Astrocyte (in vitro differentiated cells and primary cell): Measurements from ENCODE around the gene KLHL11. TPM values are rescaled to one million over a fixed set of nuclear protein-coding genes. Genes with fewer than 3 reads are reported as not detected.

Experiments
- DNase-seq: peaks from one replicate; pipeline ENCODE4 v3.0.0-alpha.2; 2010; ENCODE audit warnings: low read depth
- FAIRE-seq: peaks from 2 replicates; lab custom pipeline; 2011; peaks lifted over from hg19 to GRCh38; lab: Jason Lieb, UNC
- H2AFZ ChIP-seq: 2 replicates; pipeline ENCODE4 v1.6.0; 2012; ENCODE audit warnings: low read depth, low read length, inconsistent platforms
- H3K27ac ChIP-seq: 2 replicates; pipeline ENCODE4 v1.5.1; 2011; ENCODE audit warnings: low read depth, low read length, inconsistent platforms
- H3K27me3 ChIP-seq: 2 replicates; pipeline ENCODE4 v1.6.0; 2011; ENCODE audit warnings: low read length, inconsistent platforms; ENCODE audit not compliant: insufficient read depth
- H3K36me3 ChIP-seq: 2 replicates; pipeline ENCODE4 v1.5.1; 2011; ENCODE audit warnings: low read length, inconsistent platforms; ENCODE audit not compliant: insufficient read depth
- H3K4me1 ChIP-seq: 2 replicates; pipeline ENCODE4 v1.5.1; 2011; ENCODE audit warnings: low read length, inconsistent platforms; ENCODE audit not compliant: insufficient read depth
- H3K4me2 ChIP-seq: 2 replicates; pipeline ENCODE4 v1.6.0; 2012; ENCODE audit warnings: low read length, inconsistent platforms
- H3K4me3 ChIP-seq: 2 replicates; pipeline ENCODE4 v1.5.1; 2011; ENCODE audit warnings: low read depth, mild to moderate bottlenecking, low read length, inconsistent platforms; ENCODE audit not compliant: insufficient read depth
- H3K79me2 ChIP-seq: 2 replicates; pipeline ENCODE4 v1.6.0; 2012; ENCODE audit warnings: mild to moderate bottlenecking, low read length, inconsistent platforms; ENCODE audit not compliant: insufficient read depth
- H3K9ac ChIP-seq: 2 replicates; pipeline ENCODE4 v1.6.0; 2012; ENCODE audit warnings: mild to moderate bottlenecking, low read length, inconsistent platforms
- H3K9me3 ChIP-seq: 2 replicates; pipeline ENCODE4 v1.5.1; 2012; ENCODE audit warnings: low read depth, mild to moderate bottlenecking, low read length, inconsistent platforms; ENCODE audit not compliant: insufficient read depth
- H4K20me1 ChIP-seq: 2 replicates; pipeline ENCODE4 v1.6.0; 2012; ENCODE audit warnings: low read length, inconsistent platforms; ENCODE audit not compliant: insufficient read depth
- H3K27ac Mint-ChIP-seq: one replicate; pipeline ENCODE4 v1.8.0; 2021; ENCODE audit warnings: mild to moderate bottlenecking, mixed read lengths; ENCODE audit not compliant: unreplicated experiment
- H3K27me3 Mint-ChIP-seq: one replicate; pipeline ENCODE4 v1.8.0; 2021; ENCODE audit warnings: low read depth, mixed read lengths; ENCODE audit not compliant: unreplicated experiment
- H3K36me3 Mint-ChIP-seq: one replicate; pipeline ENCODE4 v1.8.0; 2021; ENCODE audit warnings: low read depth, mixed read lengths; ENCODE audit not compliant: unreplicated experiment
- H3K4me1 Mint-ChIP-seq: one replicate; pipeline ENCODE4 v1.8.0; 2021; ENCODE audit warnings: low read depth, mixed read lengths; ENCODE audit not compliant: unreplicated experiment
- H3K4me3 Mint-ChIP-seq: one replicate; pipeline ENCODE4 v1.8.0; 2021; ENCODE audit warnings: mild to moderate bottlenecking, moderate library complexity, mixed read lengths; ENCODE audit not compliant: unreplicated experiment
- H3K9me3 Mint-ChIP-seq: one replicate; pipeline ENCODE4 v1.8.0; 2021; ENCODE audit warnings: mild to moderate bottlenecking, mixed read lengths; ENCODE audit not compliant: unreplicated experiment
- EZH2 ChIP-seq: IDR thresholded peaks from 2 replicates; pipeline ENCODE4 v1.6.1; 2012; ENCODE audit warnings: mild to moderate bottlenecking, low read length, inconsistent platforms; ENCODE audit not compliant: insufficient read depth
- total RNA-seq: library from RNA; stranded (reverse); gene quantifications from 2 replicates; pipeline ENCODE4 v1.2.1, GENCODE V29; 2021
- TF ChIP-seq, protein P1 (sequence below): IDR thresholded peaks from 2 replicates; pipeline ENCODE4 v1.5.1; 2011; ENCODE audit warnings: low read depth, mild to moderate bottlenecking, inconsistent platforms, low read length, moderate library complexity; ENCODE audit not compliant: insufficient read depth

KLHL11 gene
- total RNA-seq, 1 donor from 2014 or later = 12.8 TPM

DNA sequence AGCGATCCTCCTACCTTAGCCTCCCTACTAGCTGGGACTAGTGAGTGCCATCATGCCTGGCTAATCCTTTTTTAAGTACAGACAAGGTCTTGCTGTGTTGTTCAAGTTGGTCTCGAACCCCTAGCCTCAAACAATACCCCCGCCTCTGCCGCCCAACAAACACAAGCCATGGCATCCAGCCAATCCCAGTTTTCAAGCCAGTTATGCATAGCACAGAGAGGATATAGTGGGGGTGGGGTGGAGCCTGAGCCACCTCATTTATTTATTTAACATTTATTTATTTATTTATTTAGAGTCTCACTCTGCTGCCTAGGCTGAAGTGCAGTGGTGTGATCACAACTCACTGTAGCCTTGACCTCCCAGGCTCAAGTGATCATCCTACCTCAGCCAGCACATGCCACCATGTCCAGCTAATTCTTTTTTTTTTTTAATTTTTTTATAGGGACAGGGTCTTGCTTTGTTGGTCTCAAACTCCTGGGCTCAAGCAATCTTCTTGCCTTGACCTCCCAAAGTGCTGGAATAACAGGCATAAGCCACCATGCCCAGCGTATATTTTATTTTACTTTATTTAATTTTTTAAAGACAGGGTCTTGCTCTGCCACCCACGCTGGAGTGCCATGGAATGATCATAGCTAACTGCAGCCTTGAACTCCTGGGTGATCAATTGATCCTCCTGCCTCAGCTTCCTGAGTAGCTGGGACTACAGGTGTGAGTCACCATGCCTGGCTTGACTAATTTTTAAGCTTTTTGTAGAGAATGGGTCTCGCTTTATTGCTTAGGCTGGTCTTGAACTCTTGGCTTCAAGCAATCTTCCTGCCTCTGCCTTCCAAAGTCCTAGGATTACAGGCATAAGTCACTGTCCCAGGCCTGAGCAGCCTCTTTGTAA lies 26.2 kb upstream of the KLHL11 start:
- Histone ChIP-seq H3K9me3 (no peaks in the 10 kb centered on the region), H3K4me2 (no peak overlapping the region), H3K4me3 (no peak overlapping the region), H3K79me2 (peaks cover 57% of the 10 kb centered on the region), H4K20me1 (peaks cover 88% of the 10 kb centered on the region), H2AFZ (no peak overlapping the region), H3K36me3 (peaks cover 74% of the 10 kb centered on the region), H3K27ac (no peak overlapping the region), H3K27me3 (no peaks in the 10 kb centered on the region), H3K9ac (no peak overlapping the region), H3K4me1 (peaks cover 14% of the 10 kb centered on the region)
- DNase-seq (no peak), FAIRE-seq (no peak)
- peaks cover 20% of the 10 kb centered on the region for H3K4me1 Mint-ChIP-seq
- H3K9me3 Mint-ChIP-seq = no peaks in the 10 kb centered on the region
- no peaks in the 10 kb centered on the region for H3K27me3 Mint-ChIP-seq
- H3K4me3 Mint-ChIP-seq = no peak overlapping the region
- no peak for TF ChIP-seq EZH2
- TF ChIP-seq, protein P1, sequence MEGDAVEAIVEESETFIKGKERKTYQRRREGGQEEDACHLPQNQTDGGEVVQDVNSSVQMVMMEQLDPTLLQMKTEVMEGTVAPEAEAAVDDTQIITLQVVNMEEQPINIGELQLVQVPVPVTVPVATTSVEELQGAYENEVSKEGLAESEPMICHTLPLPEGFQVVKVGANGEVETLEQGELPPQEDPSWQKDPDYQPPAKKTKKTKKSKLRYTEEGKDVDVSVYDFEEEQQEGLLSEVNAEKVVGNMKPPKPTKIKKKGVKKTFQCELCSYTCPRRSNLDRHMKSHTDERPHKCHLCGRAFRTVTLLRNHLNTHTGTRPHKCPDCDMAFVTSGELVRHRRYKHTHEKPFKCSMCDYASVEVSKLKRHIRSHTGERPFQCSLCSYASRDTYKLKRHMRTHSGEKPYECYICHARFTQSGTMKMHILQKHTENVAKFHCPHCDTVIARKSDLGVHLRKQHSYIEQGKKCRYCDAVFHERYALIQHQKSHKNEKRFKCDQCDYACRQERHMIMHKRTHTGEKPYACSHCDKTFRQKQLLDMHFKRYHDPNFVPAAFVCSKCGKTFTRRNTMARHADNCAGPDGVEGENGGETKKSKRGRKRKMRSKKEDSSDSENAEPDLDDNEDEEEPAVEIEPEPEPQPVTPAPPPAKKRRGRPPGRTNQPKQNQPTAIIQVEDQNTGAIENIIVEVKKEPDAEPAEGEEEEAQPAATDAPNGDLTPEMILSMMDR = no peak
- peaks cover 17% of the 10 kb centered on the region for H3K36me3 Mint-ChIP-seq
- no peak overlapping the region for H3K27ac Mint-ChIP-seq

GRCh38 chr17:41888332-41888965 lies 23.2 kb upstream of the KLHL11 start:
- no peaks in the 10 kb centered on the region for H3K9me3 ChIP-seq
- Mint-ChIP-seq H3K4me3 (no peak overlapping the region), H3K9me3 (no peaks in the 10 kb centered on the region), H3K27ac (no peak overlapping the region), H3K36me3 (peaks cover 17% of the 10 kb centered on the region), H3K27me3 (no peaks in the 10 kb centered on the region), H3K4me1 (no peaks in the 10 kb centered on the region)
- no peaks in the 10 kb centered on the region for H3K4me1 ChIP-seq
- DNase-seq = no peak
- H2AFZ ChIP-seq = no peak overlapping the region
- no peak overlapping the region for H3K4me3 ChIP-seq
- H3K79me2 ChIP-seq = peaks cover 63% of the 10 kb centered on the region
- peaks cover 82% of the 10 kb centered on the region for H3K36me3 ChIP-seq
- peaks cover 87% of the 10 kb centered on the region for H4K20me1 ChIP-seq
- H3K27me3 ChIP-seq = no peaks in the 10 kb centered on the region
- no peak overlapping the region for H3K4me2 ChIP-seq
- no peak overlapping the region for H3K9ac ChIP-seq
- TF ChIP-seq, protein P1 = no peak
- no peak for TF ChIP-seq EZH2
- no peak overlapping the region for H3K27ac ChIP-seq
- FAIRE-seq = no peak
